RPMI8226 (cell line): ENCODE results near the gene BANF2.

Experiments
- DNase-seq: peaks from one replicate; pipeline ENCODE4 v3.0.0-alpha.2; 2015

BANF2 gene

DNA sequence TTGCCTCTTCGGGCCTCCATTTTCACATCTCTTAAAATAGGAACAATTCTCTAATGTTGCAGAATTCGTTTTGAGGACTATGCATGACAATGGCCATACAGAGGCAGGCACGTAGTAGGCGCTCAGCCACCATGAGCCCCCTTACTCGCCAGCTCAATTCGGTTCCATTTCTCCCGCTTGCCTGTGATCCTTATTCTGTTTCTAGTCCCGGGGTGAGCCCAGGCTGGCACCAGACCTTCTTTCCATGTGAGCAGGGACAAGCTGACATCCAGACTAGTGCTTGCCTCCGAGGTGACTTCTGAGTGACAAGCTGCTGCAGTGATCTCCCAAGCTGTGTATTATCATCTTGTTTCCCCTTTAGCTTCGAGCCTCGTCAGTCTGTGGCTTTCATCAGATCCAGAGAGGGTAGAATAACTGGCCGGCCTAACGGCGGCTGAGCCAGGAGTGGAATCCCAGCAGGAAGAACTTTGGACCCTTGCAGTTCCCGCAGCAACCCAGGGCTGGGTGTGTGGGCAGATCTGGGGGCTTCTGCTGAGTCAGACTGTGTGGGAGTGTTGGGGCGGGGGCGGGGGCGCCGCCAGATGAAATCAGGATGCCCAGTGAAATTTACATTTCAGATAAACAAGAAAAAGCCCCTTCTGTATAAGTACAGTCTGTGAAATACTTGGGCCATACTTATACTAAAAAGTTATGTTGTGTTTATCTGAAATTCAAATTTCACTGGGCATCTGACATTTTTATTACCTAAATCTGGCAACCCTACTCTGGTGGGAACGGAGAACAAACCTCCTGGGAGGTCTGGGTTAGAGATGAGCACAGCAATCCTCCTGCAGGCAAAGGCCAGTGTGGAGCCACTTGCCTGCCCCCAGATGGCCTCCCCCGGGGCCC is 10.9 kb downstream of the BANF2 start:
- DNase-seq, result no peak

DNA sequence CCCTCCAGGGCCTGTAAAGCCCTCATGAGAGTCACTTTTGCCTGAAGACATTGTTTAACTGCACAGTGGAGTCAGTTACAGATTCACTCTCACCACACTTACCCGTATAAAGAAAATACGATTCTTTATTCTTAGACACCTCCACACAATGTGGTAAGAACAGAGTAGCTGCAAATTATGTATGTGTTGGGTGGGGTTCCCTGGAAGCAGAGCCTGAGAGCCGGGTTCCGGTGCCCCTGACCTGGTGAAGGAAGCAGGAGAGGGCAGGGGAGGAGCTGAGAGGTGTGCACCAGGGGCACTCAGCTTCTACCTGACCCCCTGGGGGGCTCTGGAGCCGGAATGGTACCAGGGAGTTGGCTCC is 11.5 kb downstream of the BANF2 start:
- no peak for DNase-seq

DNA sequence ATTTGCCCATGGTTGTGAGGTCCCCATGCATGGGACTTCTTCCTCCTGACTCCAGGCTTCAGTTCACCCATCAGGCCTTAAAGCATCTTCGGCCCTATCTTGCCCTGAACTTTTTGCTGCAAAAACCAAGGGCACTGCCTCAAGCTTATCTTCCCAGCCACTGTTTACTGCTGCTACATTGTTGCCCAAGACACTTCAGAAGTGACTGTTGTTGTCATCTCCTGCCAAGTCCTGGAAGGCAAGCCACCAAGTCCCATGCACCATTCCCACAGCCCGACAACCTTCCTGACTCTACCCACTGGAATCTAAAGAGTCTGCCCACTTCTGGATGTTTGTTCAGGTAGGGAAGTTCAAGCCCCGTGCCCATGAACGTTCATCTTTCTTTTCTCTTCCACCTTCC is 12.4 kb downstream of the BANF2 start:
- no peak for DNase-seq

DNA sequence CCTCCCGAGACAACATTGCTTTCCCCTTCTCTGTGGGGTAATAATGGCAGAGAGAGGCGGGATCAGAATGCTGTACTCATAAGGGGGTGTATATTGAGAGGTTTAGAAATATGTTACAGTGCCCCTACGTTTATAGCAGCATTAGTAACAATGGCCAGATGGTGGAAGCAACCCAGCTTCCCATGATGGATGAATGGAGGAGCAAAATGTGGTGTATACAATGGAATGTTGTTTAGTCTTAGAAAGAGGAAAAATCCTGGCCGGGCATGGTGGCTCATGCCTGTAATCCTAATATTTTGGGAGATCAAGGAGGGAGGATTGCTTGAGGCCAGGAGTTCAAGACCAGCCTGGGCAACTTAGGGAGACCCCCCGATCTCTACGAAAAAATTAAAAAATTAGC is 12.9 kb downstream of the BANF2 start:
- no peak for DNase-seq

DNA sequence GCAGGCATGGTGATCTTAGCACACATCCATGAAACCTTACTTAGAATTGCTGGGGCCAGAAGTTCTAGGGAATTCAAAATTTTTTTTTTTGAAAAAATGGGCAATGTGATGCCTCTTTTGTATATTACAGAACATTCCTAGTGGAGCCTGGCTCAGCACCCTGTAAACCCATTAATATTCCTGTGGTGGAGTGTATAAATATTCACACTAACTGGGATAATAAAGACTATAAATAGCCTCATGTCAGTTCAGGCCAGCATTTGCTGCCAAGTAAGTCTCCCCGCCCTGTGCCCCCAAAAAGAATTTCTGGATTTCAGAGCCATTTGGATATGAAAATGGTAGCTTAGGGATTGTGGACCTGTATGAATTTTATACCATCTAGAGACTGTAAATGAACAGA is 14.8 kb downstream of the BANF2 start:
- DNase-seq, result no peak

DNA sequence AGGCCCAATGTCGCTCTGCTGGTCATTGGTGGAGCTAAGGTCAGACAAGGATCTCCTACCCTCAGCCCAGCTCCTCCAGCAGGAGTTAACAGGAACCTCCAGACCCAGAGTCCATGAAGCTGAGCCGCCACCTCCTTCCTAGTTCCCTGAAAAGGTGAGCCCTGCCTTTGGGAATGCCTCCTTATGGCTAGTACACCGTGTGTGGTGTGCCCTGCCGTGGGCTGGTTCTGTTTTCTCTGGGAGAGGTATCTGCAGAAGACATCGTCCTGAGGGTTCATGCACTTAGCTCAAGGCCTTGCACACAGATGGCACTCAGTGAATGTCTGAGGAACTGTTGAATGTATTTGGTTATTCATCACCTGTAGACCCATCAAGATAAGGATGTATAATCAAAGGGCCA is 15.3 kb downstream of the BANF2 start:
- DNase-seq, result no peak

DNA sequence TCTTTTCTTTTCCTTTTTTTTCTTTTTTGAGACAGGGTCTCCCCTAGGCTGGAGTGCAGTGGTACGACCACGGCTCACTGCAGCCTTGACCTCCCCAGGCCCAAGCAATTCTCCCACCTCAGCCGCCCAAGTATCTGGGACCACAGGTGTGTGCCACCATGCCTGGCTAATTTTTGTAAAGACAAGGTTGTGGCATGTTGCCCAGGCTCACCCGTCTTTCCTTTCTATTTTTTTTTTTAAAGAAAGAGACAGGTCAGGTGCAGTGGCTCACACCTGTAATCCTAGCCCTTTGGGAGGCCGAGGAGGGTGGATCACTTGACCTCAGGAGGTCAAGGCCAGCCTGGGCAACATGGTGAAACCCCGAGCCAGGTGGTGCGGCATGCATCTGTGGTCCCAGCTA is 16.6 kb downstream of the BANF2 start:
- peak; percentile 80 for DNase-seq

DNA sequence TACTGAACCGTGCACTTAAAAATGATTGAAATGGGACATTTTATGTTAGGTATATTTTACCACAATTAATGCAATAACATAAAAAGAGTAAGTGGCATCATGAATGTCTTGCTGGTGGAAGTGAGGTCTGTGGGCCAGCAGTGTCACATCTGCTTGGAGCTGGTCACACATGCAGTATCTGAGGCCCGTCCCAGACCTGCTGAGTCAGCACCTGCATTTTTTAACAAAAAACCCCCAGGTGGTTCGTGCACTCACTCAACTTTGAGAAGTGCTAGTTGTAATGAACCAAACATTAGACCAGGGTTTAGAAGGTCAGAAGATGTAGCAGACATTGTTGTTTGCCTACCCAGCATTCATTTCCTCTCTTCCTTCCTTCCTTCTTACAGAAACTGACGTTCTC is 21.0 kb downstream of the BANF2 start:
- peak; percentile 81 for DNase-seq

DNA sequence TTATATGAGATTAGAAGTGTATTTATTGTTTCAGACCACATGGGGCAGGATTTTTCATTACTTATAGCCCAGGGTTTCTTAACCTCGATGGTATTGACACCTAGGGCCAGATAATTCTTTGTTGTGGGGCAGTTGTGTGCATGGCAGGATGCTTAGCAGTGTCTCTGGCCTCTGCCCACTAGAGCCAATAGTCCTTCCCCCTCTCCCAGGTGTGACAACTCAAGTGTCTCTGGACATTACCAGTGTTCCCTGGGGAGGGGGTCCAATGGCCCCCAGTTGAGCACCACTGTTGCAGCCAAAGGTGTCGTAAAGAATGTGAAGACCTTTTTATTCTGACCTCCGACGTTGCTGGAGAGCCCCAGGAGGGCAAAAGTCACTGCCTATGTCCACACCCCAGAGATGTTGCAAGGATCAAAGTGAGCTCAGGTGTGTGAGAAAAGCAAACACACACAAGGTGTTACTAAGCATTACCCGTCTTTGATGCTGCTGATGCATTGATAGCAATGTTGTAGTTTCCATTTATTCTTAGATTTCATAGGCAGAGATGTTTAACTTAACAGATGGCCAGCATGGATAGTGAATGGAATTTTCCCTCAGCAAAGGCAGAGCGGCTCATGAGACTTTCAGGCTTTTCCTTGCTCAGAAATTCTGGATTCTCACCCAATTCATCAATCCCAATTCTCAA is 22.2 kb downstream of the BANF2 start:
- peak; percentile 23 for DNase-seq

DNA sequence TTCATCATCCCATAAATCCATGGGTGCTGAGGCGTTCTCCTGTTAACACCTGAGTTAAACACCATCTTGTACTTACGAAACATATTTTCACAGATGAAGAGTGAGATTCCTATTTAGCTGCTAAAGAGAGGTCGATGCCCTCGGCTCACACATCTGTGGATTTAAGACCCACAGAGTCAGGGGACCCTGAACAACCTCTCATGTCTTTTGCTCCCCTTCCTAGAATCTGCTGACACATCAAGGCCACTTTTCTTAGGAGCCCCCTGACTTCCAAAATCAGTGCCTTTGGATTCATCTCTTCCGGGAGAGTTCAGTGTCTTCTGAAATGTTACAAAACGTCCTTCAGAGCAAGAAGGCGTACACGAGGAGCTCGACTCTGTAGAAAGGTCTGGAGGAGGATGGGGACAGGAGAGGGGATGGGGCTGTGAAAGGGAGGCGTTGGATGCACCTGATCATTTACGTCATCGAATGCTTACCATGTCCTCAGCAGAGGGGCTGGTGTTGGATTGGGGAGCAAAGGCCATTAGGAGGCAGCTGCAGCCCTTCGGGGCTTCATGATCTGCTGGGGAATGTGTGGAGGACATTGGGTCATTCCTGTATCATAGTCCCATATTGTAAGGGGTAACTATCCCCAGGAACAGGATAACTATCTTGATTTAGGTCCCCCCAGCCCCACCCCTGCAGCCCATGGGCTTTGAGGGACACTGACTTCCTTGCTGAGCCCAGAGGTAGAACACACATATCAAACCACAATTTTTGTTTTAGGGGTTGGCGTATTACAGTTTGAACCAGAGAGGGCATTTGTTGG is 22.9 kb downstream of the BANF2 start:
- no peak for DNase-seq

DNA sequence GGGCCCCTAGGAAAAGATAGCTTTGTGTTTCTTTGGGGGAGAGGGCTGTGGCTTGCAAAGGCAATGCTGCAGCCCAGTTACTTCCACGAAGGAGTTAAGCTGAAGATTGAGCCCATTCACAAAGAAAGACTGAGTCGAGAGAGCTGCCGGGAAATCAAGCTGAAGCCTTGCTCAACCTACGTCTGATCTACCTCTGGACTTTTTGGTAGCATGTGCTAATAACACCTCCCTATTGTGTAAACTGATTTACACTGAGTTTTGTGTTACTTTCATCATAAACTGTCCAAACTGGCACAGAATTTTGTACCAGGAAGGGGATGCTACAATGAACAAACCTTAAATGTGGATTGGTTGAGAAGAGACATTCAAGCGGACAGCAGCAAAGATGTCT is 23.5 kb downstream of the BANF2 start:
- DNase-seq, result no peak

DNA sequence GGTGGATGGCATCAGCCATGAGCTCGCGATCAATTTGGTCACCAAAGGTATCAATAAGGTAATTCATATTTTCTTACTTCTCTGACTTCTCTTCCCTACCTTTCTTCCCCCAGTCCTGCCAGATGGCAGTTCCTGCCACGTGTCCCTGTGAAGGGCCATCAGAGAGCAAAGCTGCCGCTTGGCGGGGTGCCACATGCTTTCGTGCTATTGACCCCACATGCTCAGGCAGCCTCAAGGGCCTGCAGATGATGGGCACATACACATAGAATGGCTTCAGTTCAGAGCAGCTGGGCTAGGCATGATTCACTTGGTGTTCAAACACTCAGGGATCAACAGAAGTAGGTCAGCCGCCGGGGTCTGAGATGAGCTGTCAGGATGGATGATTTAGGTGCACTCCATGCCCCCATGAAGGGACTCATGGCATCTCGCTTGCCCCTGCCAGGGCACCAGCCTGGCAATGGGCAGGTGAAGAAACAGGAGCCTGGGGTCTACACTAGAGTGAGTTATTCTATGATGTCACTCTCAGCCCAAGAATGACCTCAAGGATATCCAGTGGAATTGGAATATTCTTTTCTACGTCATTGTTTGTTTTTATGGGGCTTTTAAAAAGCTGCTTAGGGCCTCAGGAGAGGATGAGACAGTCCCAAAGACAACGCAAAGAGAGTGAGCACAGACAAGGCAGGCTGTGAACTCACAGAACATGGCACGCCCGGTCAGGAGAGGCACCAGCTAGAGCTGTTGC is 25.5 kb downstream of the BANF2 start:
- peak; percentile 63 for DNase-seq

DNA sequence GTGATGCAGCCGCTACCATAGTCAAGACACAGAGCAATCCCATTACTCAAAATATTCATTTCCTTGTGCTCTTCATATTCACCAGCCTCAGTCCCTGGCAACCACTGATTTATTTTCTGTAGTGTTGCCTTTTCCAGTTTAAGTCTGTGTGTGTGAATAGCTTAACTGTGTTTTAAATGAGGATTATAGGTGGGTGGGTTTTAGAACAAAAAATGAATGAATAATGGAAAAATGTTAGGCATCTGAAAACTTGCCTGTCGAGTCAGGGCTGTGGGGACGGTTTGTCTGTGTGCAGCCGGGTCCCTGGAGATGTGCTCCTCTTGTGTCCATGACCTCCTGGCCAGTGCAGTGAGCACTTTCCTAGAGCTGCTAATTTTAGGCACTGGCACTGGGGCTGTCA is 27.1 kb downstream of the BANF2 start:
- DNase-seq, result no peak

DNA sequence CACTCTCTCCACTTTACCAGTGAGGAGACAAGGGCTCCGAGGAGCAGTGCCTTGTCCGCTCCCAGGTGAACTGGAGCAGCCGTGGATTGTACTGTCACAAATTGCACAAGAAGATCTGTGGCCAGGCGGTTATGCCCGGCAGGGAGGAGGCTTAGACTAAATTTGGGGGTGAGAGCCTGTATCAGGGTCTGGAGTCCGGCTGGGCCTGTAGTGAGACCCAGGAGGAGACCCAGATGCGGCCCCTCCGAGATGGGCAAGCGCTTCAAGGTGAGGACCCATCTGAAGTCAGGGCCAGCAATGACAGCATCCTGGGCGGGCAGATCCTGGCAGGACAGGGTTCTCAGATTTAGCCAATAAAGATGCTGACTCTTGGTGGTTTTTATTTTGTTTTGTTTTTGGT is 27.6 kb downstream of the BANF2 start:
- DNase-seq, result no peak

DNA sequence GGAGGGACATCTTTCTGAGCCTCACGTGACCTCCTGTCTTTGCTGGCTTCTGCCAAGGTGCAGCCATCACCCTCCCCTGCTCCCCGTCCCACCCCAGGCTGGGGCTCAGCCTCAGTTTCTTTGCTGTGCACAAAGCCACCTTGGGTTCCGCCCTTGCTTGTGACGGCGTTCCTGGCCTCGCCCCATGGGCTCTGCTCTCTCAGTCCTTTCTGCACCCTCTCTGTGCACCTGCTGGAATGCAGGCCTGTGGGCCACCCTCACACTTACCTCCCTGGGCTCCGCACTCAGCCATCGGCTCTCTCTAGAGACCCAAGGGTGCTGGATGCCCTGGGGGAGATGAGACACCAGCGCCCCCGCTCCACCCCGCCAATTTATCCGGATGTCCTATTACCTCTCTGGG is 28.3 kb downstream of the BANF2 start:
- DNase-seq, result no peak

DNA sequence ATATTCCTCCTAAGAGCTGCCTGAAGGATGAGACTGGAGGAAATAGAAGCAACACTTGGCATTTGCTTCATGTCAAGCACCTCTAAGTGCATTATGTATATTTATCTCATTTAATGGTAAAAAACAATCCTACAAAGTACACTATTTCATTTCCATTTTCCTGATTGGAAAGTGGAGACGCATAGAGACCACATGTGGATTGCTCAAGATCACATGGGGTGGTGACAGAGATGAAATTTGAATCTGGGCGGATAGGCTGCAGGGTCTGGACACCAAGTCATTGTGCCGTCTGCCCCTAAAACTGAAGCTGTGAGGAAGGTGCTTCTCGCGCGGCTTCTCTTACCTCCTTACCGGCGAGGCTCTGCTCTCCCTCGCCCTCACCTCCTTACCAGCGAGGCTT is 30.3 kb downstream of the BANF2 start:
- no peak for DNase-seq

DNA sequence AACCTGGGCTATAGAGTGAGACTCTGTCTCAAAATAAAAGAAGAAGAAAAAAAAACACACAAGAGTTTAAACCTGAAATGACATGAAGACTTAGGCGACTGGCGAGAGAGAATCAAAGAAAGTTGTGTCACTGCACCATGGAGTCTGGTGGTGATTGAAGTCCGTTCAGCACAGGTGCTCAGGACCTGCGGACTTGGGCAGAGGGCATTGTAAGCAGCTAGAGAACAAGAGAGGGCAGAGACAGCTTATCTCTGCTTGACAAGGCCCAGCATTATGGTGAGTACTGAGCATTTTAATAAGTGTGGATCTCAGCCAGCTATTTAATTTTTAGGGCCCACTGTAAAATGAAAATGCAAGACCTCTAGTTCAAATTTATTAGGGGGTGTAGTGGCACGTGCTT is 31.5 kb downstream of the BANF2 start:
- DNase-seq, result no peak

DNA sequence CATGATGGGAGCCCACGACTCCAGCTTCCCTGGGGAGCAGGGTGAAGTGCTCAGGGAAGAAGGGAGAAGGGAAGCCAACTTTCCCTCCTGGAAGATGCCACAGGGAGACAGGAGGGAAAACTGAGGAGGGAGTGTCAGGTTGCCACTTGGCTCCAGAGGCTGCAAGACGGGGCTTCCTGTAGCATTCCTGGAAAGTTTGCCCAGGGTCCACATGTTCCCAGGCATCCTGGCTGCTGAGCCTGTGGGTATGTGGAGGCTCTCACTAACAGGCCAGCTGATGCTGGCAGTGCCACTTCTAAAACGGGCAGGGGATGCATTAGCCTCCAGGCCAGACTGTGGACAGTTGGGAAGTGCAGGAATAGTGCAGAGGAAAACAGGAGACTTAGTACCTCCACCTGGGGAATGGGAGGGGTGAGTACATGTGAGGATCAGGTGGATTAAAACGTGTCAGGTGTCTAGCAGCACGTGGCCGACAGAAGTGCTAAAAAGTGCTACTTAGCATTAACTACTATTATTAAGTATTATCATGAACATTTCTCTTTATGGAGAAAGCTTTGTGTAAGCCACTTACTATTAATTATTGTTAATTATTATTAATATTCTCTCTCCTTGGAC is 33.2 kb downstream of the BANF2 start:
- DNase-seq, result no peak

DNA sequence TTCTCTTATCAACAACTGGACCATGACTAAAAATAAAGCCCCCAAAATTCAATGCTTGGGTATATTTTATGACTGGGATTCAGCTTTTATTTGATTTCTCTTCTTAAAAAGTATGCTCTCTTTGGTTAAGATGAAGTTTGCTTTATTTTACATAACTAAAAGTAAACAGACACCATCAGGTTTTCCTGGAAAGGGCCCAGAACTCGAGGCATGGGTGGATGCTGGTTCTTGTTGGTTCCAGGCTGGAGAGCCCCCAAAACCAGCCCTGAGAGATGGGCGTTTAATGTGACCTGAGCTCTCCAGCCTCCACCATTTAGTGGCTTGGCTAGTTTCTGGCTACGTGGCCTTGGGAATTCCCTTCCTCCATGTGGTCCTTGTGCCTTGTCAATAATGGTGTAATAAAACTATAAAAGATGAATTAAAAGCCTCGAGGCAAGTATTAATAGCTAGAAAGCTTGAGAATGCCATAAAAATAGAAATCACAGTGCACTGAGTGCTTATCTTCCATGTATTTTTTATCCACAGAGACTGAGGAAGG is 34.1 kb downstream of the BANF2 start:
- no peak for DNase-seq

DNA sequence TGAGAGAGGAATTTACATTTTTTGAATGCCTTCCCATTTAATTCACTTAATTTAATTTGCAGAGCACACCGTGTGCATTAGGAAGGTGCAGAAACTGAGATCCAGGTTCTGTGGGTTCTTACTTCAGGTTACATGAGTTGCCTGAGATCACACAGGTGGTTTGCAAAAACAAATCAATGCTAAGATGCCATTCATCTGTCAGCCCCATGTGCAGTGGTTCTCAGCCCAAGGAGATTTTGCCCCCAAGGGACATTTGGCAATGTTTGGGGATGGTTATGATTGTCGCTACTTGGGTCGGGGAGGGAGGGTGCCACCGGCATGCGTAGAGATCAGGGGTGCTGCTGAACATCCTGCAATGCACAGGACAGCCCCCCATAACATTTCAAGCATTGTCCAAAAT is 34.6 kb downstream of the BANF2 start:
- no peak for DNase-seq

DNA sequence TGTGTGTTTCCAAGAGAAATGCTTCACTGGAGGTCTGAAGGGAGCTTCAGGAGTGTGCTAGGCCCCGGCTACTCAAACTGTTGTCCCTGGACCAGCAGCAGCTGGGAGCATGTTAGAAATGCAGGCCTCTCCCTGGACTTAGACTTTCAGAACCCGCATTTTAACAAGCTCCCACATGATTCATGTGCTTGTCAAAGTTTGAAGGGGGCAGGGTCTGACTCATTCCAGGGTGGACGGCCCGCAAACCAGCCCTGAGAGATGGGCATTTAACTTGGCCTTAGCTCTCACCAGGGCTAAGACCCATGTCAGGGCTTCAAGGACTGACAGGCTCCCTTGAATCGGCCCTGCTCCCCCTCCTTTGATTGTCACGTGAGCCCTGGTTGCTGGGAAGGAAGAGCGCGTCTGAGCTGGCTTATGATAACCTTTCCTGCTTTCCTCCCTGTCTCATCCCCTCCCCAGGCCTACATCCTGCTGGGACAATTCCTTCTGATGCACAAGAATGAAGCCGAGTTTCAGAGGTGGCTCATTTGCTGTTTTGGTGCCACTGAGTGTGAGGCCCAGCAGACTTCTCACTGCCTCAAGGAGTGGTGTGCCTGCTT is 35.5 kb downstream of the BANF2 start:
- DNase-seq, result no peak
